Measurements from ENCODE around the gene ZP4.

The ZP4 gene

GRCh38 chr1:237902960-237903743 is 12.4 kb upstream of the ZP4 start:
- Histone ChIP-seq H3K36me3 (ENCODE audit: control insufficient read depth, insufficient read depth, low read length) (no peaks in the 10 kb centered on the region), H3K4me3 (ENCODE audit: insufficient read depth, low read depth, low read length) (no peak overlapping the region), H3K27ac (ENCODE audit: insufficient read depth, low read depth, low read length, poor library complexity, severe bottlenecking) (no peak overlapping the region), H3K9me3 (ENCODE audit: control insufficient read depth, low read length) (no peaks in the 10 kb centered on the region), H3K27me3 (ENCODE audit: control insufficient read depth, insufficient read depth, low read length, poor library complexity, severe bottlenecking) (no peaks in the 10 kb centered on the region), H3K4me1 (ENCODE audit: control insufficient read depth, insufficient read depth, low read length) (no peaks in the 10 kb centered on the region)
- WGBS, 2 experiments = 92 to 94% methylated on average over 4 of the region's 4 CpGs

- H3K9me3 ChIP-seq (ENCODE audit: control insufficient read depth, low read length) = no peaks in the 10 kb centered on the region
- H3K36me3 ChIP-seq (ENCODE audit: control insufficient read depth, insufficient read depth, low read length) = no peaks in the 10 kb centered on the region
- H3K27ac ChIP-seq (ENCODE audit: insufficient read depth, low read depth, low read length, poor library complexity, severe bottlenecking) = no peak overlapping the region
- H3K4me3 ChIP-seq (ENCODE audit: insufficient read depth, low read depth, low read length) = no peak overlapping the region
- H3K4me1 ChIP-seq (ENCODE audit: control insufficient read depth, insufficient read depth, low read length) = no peaks in the 10 kb centered on the region
- no peaks in the 10 kb centered on the region for H3K27me3 ChIP-seq (ENCODE audit: control insufficient read depth, insufficient read depth, low read length, poor library complexity, severe bottlenecking)
- WGBS, 2 experiments = 94 to 95% methylated on average over 4 to 5 of the region's 5 CpGs
Measured at GRCh38 chr1:237901299-237901934, 10.7 kb upstream of the ZP4 start.

GRCh38 chr1:237895630-237896029 is 4.9 kb upstream of the ZP4 start:
- peaks cover 1% of the 10 kb centered on the region for H3K4me1 ChIP-seq (ENCODE audit: control insufficient read depth, insufficient read depth, low read length)

GRCh38 chr1:237894131-237894530 is 3.4 kb upstream of the ZP4 start:
- Histone ChIP-seq H3K4me3 (ENCODE audit: insufficient read depth, low read depth, low read length) (no peak overlapping the region), H3K9me3 (ENCODE audit: control insufficient read depth, low read length) (no peaks in the 10 kb centered on the region), H3K27ac (ENCODE audit: insufficient read depth, low read depth, low read length, poor library complexity, severe bottlenecking) (no peak overlapping the region), H3K4me1 (ENCODE audit: control insufficient read depth, insufficient read depth, low read length) (peaks cover 6% of the 10 kb centered on the region), H3K27me3 (ENCODE audit: control insufficient read depth, insufficient read depth, low read length, poor library complexity, severe bottlenecking) (no peaks in the 10 kb centered on the region), H3K36me3 (ENCODE audit: control insufficient read depth, insufficient read depth, low read length) (no peaks in the 10 kb centered on the region)
- WGBS, 2 experiments = 85 to 88% methylated on average over 3 of the region's 3 CpGs

More at GRCh38 chr1:237895630-237896029, 4.9 kb upstream of the ZP4 start:
- no peaks in the 10 kb centered on the region for H3K9me3 ChIP-seq (ENCODE audit: control insufficient read depth, low read length)
- H3K36me3 ChIP-seq (ENCODE audit: control insufficient read depth, insufficient read depth, low read length) = no peaks in the 10 kb centered on the region
- no peak overlapping the region for H3K27ac ChIP-seq (ENCODE audit: insufficient read depth, low read depth, low read length, poor library complexity, severe bottlenecking)
- no peaks in the 10 kb centered on the region for H3K27me3 ChIP-seq (ENCODE audit: control insufficient read depth, insufficient read depth, low read length, poor library complexity, severe bottlenecking)
- H3K4me3 ChIP-seq (ENCODE audit: insufficient read depth, low read depth, low read length) = no peak overlapping the region

- H3K27me3 ChIP-seq (ENCODE audit: control insufficient read depth, insufficient read depth, low read length, poor library complexity, severe bottlenecking) = no peaks in the 10 kb centered on the region
- H3K4me1 ChIP-seq (ENCODE audit: control insufficient read depth, insufficient read depth, low read length) = peaks cover 6% of the 10 kb centered on the region
- no peak overlapping the region for H3K27ac ChIP-seq (ENCODE audit: insufficient read depth, low read depth, low read length, poor library complexity, severe bottlenecking)
- WGBS, 2 experiments = 87 to 94% methylated on average over 3 of the region's 3 CpGs
- no peaks in the 10 kb centered on the region for H3K36me3 ChIP-seq (ENCODE audit: control insufficient read depth, insufficient read depth, low read length)
- no peak overlapping the region for H3K4me3 ChIP-seq (ENCODE audit: insufficient read depth, low read depth, low read length)
- no peaks in the 10 kb centered on the region for H3K9me3 ChIP-seq (ENCODE audit: control insufficient read depth, low read length)
Measured at GRCh38 chr1:237891979-237892378, 1.3 kb upstream of the ZP4 start.

GRCh38 chr1:237891266-237891665 is 544 bp upstream of the ZP4 start:
- no peaks in the 10 kb centered on the region for H3K27me3 ChIP-seq (ENCODE audit: control insufficient read depth, insufficient read depth, low read length, poor library complexity, severe bottlenecking)
- peaks cover 6% of the 10 kb centered on the region for H3K4me1 ChIP-seq (ENCODE audit: control insufficient read depth, insufficient read depth, low read length)
- H3K4me3 ChIP-seq (ENCODE audit: insufficient read depth, low read depth, low read length) = no peak overlapping the region
- H3K9me3 ChIP-seq (ENCODE audit: control insufficient read depth, low read length) = no peaks in the 10 kb centered on the region
- WGBS, 2 experiments = 92 to 96% methylated on average over 2 of the region's 2 CpGs
- no peak overlapping the region for H3K27ac ChIP-seq (ENCODE audit: insufficient read depth, low read depth, low read length, poor library complexity, severe bottlenecking)
- no peaks in the 10 kb centered on the region for H3K36me3 ChIP-seq (ENCODE audit: control insufficient read depth, insufficient read depth, low read length)

GRCh38 chr1:237890416-237890815 is 306 bp downstream of the ZP4 start:
- Histone ChIP-seq H3K4me3 (ENCODE audit: insufficient read depth, low read depth, low read length) (no peak overlapping the region), H3K27ac (ENCODE audit: insufficient read depth, low read depth, low read length, poor library complexity, severe bottlenecking) (no peak overlapping the region), H3K9me3 (ENCODE audit: control insufficient read depth, low read length) (no peaks in the 10 kb centered on the region), H3K4me1 (ENCODE audit: control insufficient read depth, insufficient read depth, low read length) (peaks cover 6% of the 10 kb centered on the region), H3K27me3 (ENCODE audit: control insufficient read depth, insufficient read depth, low read length, poor library complexity, severe bottlenecking) (no peaks in the 10 kb centered on the region), H3K36me3 (ENCODE audit: control insufficient read depth, insufficient read depth, low read length) (no peaks in the 10 kb centered on the region)
- WGBS, 2 experiments = 78% methylated on average over 7 of the region's 7 CpGs

- WGBS, 2 experiments = 96 to 97% methylated on average over 4 of the region's 4 CpGs
- H3K4me3 ChIP-seq (ENCODE audit: insufficient read depth, low read depth, low read length) = no peak overlapping the region
- H3K4me1 ChIP-seq (ENCODE audit: control insufficient read depth, insufficient read depth, low read length) = peaks cover 6% of the 10 kb centered on the region
- H3K36me3 ChIP-seq (ENCODE audit: control insufficient read depth, insufficient read depth, low read length) = no peaks in the 10 kb centered on the region
- no peaks in the 10 kb centered on the region for H3K27me3 ChIP-seq (ENCODE audit: control insufficient read depth, insufficient read depth, low read length, poor library complexity, severe bottlenecking)
- no peak overlapping the region for H3K27ac ChIP-seq (ENCODE audit: insufficient read depth, low read depth, low read length, poor library complexity, severe bottlenecking)
- no peaks in the 10 kb centered on the region for H3K9me3 ChIP-seq (ENCODE audit: control insufficient read depth, low read length)
Measured at GRCh38 chr1:237888143-237888542, 2.6 kb downstream of the ZP4 start.

- peaks cover 6% of the 10 kb centered on the region for H3K4me1 ChIP-seq (ENCODE audit: control insufficient read depth, insufficient read depth, low read length)
- H3K9me3 ChIP-seq (ENCODE audit: control insufficient read depth, low read length) = no peaks in the 10 kb centered on the region
- H3K36me3 ChIP-seq (ENCODE audit: control insufficient read depth, insufficient read depth, low read length) = no peaks in the 10 kb centered on the region
- H3K27me3 ChIP-seq (ENCODE audit: control insufficient read depth, insufficient read depth, low read length, poor library complexity, severe bottlenecking) = no peaks in the 10 kb centered on the region
- H3K27ac ChIP-seq (ENCODE audit: insufficient read depth, low read depth, low read length, poor library complexity, severe bottlenecking) = no peak overlapping the region
- no peak overlapping the region for H3K4me3 ChIP-seq (ENCODE audit: insufficient read depth, low read depth, low read length)
- WGBS, 2 experiments = 93 to 96% methylated on average over 4 of the region's 4 CpGs
Measured at GRCh38 chr1:237887542-237887941, 3.2 kb downstream of the ZP4 start.

- 93 to 94% methylated on average over 2 of the region's 2 CpGs for WGBS, 2 experiments
- H3K4me3 ChIP-seq (ENCODE audit: insufficient read depth, low read depth, low read length) = no peak overlapping the region
- H3K36me3 ChIP-seq (ENCODE audit: control insufficient read depth, insufficient read depth, low read length) = no peaks in the 10 kb centered on the region
- no peaks in the 10 kb centered on the region for H3K4me1 ChIP-seq (ENCODE audit: control insufficient read depth, insufficient read depth, low read length)
- no peaks in the 10 kb centered on the region for H3K27me3 ChIP-seq (ENCODE audit: control insufficient read depth, insufficient read depth, low read length, poor library complexity, severe bottlenecking)
- no peak overlapping the region for H3K27ac ChIP-seq (ENCODE audit: insufficient read depth, low read depth, low read length, poor library complexity, severe bottlenecking)
- no peaks in the 10 kb centered on the region for H3K9me3 ChIP-seq (ENCODE audit: control insufficient read depth, low read length)
Measured at GRCh38 chr1:237884237-237884636, 6.5 kb downstream of the ZP4 start.
